Trophoblast cell (in vitro differentiated cells and primary cell): ENCODE results near the gene KMT2C.

Source experiments
- DNase-seq, 2 donors: peaks; one replicate each; pipeline ENCODE4 v3.0.0-alpha.2; 2016
- H2AFZ ChIP-seq: 2 replicates; pipeline ENCODE4 v1.6.1; 2013; ENCODE audit warnings: low read length, moderate library complexity, mild to moderate bottlenecking; ENCODE audit not compliant: insufficient read depth, poor library complexity
- H2AK5ac ChIP-seq: 2 replicates; pipeline ENCODE4 v1.6.1; 2013; ENCODE audit warnings: mild to moderate bottlenecking, low read length
- H2BK120ac ChIP-seq: 2 replicates; pipeline ENCODE4 v1.6.1; 2013; ENCODE audit warnings: low read length, mild to moderate bottlenecking, moderate library complexity; ENCODE audit not compliant: insufficient read depth, poor library complexity
- H2BK12ac ChIP-seq: 2 replicates; pipeline ENCODE4 v1.6.1; 2013; ENCODE audit warnings: mild to moderate bottlenecking, low read length, moderate library complexity
- H2BK5ac ChIP-seq: 2 replicates; pipeline ENCODE4 v1.6.1; 2013; ENCODE audit warnings: low read length, low read depth, moderate library complexity, mild to moderate bottlenecking; ENCODE audit not compliant: poor library complexity
- H3K14ac ChIP-seq: 2 replicates; pipeline ENCODE4 v1.6.1; 2013; ENCODE audit warnings: mild to moderate bottlenecking, low read length
- H3K18ac ChIP-seq: 2 replicates; pipeline ENCODE4 v1.6.1; 2013; ENCODE audit warnings: mild to moderate bottlenecking, low read length
- H3K23ac ChIP-seq: 2 replicates; pipeline ENCODE4 v1.6.1; 2013; ENCODE audit warnings: low read length
- H3K27ac ChIP-seq: 2 replicates; pipeline ENCODE4 v1.5.1; 2013; ENCODE audit warnings: low read depth, mild to moderate bottlenecking, inconsistent platforms, low read length, moderate library complexity
- H3K27me3 ChIP-seq: 2 replicates; pipeline ENCODE4 v1.6.1; 2013; ENCODE audit warnings: inconsistent platforms, mild to moderate bottlenecking, low read length, moderate library complexity; ENCODE audit not compliant: insufficient read depth
- H3K36me3 ChIP-seq, 2 experiments: 1 replicate in 1 of 2; 2 replicates in 1 of 2; pipeline ENCODE4 v1.6.1; 2013; ENCODE audit warnings: low read length in 2 of 2, mild to moderate bottlenecking in 2 of 2, moderate library complexity in 1 of 2; ENCODE audit not compliant: insufficient read depth in 2 of 2, control insufficient read depth in 1 of 2
- H3K4ac ChIP-seq: 2 replicates; pipeline ENCODE4 v1.6.1; 2013; ENCODE audit warnings: low read depth, mild to moderate bottlenecking, low read length, moderate library complexity
- H3K4me1 ChIP-seq, 2 experiments: 1 replicate in 1 of 2; 2 replicates in 1 of 2; pipeline ENCODE4 v1.6.1; 2013; ENCODE audit warnings: low read length in 2 of 2, mild to moderate bottlenecking in 2 of 2, moderate library complexity in 1 of 2; ENCODE audit not compliant: insufficient read depth in 2 of 2, control insufficient read depth in 1 of 2
- H3K4me2 ChIP-seq: 2 replicates; pipeline ENCODE4 v1.6.1; 2013; ENCODE audit warnings: inconsistent platforms, mild to moderate bottlenecking, low read length, moderate library complexity
- H3K4me3 ChIP-seq: 2 replicates; pipeline ENCODE4 v1.5.1; 2013; ENCODE audit warnings: mild to moderate bottlenecking, low read depth, low read length, inconsistent platforms
- H3K79me1 ChIP-seq: one replicate; pipeline ENCODE4 v1.6.1; 2013; ENCODE audit warnings: low read length
- H3K79me2 ChIP-seq: 2 replicates; pipeline ENCODE4 v1.6.1; 2013; ENCODE audit warnings: low read length, mild to moderate bottlenecking; ENCODE audit not compliant: control insufficient read depth, insufficient read depth, poor library complexity
- H3K9ac ChIP-seq: 2 replicates; pipeline ENCODE4 v1.6.1; 2013; ENCODE audit warnings: mild to moderate bottlenecking, low read length
- H3K9me3 ChIP-seq: 2 replicates; pipeline ENCODE4 v1.6.1; 2013; ENCODE audit warnings: low read depth, mild to moderate bottlenecking, control low read depth, inconsistent platforms, low read length; ENCODE audit not compliant: insufficient read depth
- H4K12ac ChIP-seq: 2 replicates; pipeline ENCODE4 v1.6.1; 2013; ENCODE audit warnings: low read depth, mild to moderate bottlenecking, low read length, moderate library complexity
- H4K8ac ChIP-seq: 2 replicates; pipeline ENCODE4 v1.6.1; 2013; ENCODE audit warnings: low read depth, mild to moderate bottlenecking, low read length, moderate library complexity
- H4K91ac ChIP-seq: one replicate; pipeline ENCODE4 v1.6.1; 2013; ENCODE audit warnings: low read depth, mild to moderate bottlenecking, low read length, moderate library complexity
- WGBS: extraction: QIAGEN DNeasy Blood & Tissue Kit; methylation state at CpG from one replicate; pipeline ENCODE4 v1.1.7; 2013; ENCODE audit warnings: missing lambda C conversion rate; ENCODE audit not compliant: insufficient read length, insufficient coverage; ENCODE audit errors: extremely low coverage; 5-methylcytosine and 5-hydroxymethylcytosine counted together

The KMT2C gene

DNA sequence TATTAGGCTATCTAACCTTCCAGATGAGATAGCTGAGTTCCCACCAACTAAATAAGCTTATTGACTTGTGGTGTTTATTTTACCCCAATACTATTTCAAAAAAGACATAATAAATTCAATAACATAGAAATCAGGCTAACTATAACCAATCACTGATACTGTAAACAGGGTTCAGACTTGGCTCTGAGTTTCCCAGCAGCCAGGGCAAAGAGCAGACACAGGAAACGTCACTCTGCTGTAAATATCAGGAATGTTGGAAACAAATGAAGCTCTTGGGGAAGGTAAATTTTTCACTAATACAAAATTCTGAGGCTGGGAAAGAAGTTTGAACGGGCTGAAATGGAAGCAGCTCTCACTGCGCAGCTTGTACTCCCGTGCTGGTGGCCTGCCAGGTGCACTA, 295.7 kb downstream of the KMT2C start:
- Histone ChIP-seq H2AK5ac (no peak overlapping the region), H3K27ac (no peak overlapping the region), H3K23ac (no peak overlapping the region), H3K18ac (no peak overlapping the region), H3K4me3 (no peak overlapping the region), H3K27me3 (no peaks in the 10 kb centered on the region), H3K79me1 (peaks cover 5% of the 10 kb centered on the region), H3K14ac (no peak overlapping the region), H4K8ac (no peak overlapping the region), H3K4me1 (peaks cover 23 to 24% of the 10 kb centered on the region in 2 experiments), H2BK12ac (no peak overlapping the region), H3K4me2 (no peak overlapping the region), H2BK5ac (no peak overlapping the region), H3K36me3 (peaks cover 18 to 34% of the 10 kb centered on the region in 2 experiments), H4K12ac (no peak overlapping the region), H4K91ac (no peak overlapping the region), H3K79me2 (no peaks in the 10 kb centered on the region), H3K9ac (no peak overlapping the region), H2BK120ac (no peak overlapping the region), H3K4ac (no peak overlapping the region), H3K9me3 (peaks cover 4% of the 10 kb centered on the region), H2AFZ (no peak overlapping the region)
- no CpG with 5 or more reads among the region's 4 CpGs for WGBS
- DNase-seq, result no peak

DNA sequence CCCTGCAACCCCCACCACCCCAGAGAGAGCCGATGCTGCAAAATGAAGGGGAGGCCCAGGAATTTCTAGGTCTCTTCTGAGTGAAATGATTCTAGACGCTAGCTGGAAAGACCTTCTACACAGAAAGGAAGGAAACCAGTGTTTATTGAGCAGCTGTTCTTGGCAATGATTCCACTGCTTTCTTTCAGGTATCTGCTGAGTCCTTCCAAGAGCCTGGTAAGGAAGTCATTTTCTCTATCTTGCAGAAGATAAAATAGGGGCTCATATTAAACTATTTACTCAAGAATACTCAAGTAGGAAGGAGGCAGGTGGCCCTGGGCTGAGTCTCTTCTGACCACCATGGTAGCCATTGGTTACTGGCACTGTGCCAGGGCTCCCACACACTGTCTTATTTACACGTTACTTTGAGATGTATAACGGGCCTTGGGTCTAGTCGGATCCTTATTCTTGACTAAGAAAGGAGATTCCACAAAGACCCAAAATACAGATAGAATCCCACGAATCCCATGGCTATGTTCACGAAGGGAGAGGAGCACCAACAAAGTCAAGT, 298.3 kb downstream of the KMT2C start:
- Histone ChIP-seq H2AK5ac (no peak overlapping the region), H3K4ac (no peak overlapping the region), H3K79me2 (no peaks in the 10 kb centered on the region), H4K12ac (no peak overlapping the region), H3K18ac (no peak overlapping the region), H4K8ac (no peak overlapping the region), H4K91ac (no peak overlapping the region), H3K4me3 (no peak overlapping the region), H3K36me3 (peaks cover 26 to 39% of the 10 kb centered on the region in 2 experiments), H3K14ac (no peak overlapping the region), H2AFZ (no peak overlapping the region), H3K9me3 (peaks cover 4% of the 10 kb centered on the region), H3K4me2 (no peak overlapping the region), H2BK12ac (no peak overlapping the region), H3K23ac (no peak overlapping the region), H3K79me1 (peaks cover 5% of the 10 kb centered on the region), H3K4me1 (peaks cover 13 to 15% of the 10 kb centered on the region in 2 experiments), H2BK5ac (no peak overlapping the region), H2BK120ac (no peak overlapping the region), H3K27me3 (no peaks in the 10 kb centered on the region), H3K27ac (peak overlapping the region; percentile 82), H3K9ac (no peak overlapping the region)
- no peak for DNase-seq
- WGBS, result no CpG with 5 or more reads among the region's 7 CpGs

DNA sequence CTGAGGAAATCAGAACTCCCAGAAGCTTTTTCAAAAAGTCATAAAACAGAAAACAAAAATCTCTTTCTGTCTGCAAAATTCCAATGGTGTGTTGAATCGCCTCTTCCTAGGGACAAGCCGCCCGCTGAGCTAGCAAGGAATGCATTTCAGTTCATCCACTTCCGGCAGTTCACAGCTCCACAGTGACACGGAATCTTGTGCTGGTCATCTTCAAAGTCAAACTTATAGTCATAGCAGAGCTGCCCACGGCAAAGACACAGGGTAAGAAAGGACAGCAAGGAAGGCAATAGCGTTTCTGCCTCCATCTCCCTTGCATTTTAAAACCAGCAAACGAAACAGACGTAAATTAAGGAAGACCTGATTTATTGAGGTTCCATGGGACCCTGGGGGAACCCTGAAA, 299.1 kb downstream of the KMT2C start:
- Histone ChIP-seq H2AFZ (no peak overlapping the region), H3K23ac (no peak overlapping the region), H2BK12ac (no peak overlapping the region), H3K79me1 (peaks cover 5% of the 10 kb centered on the region), H3K79me2 (no peaks in the 10 kb centered on the region), H3K9me3 (peaks cover 4% of the 10 kb centered on the region), H3K36me3 (peaks cover 33 to 46% of the 10 kb centered on the region in 2 experiments), H2AK5ac (no peak overlapping the region), H4K91ac (no peak overlapping the region), H3K18ac (no peak overlapping the region), H2BK120ac (peak overlapping the region; percentile 19), H2BK5ac (peak overlapping the region; percentile 50), H4K12ac (no peak overlapping the region), H3K14ac (no peak overlapping the region), H3K4me3 (no peak overlapping the region), H3K4me2 (peak overlapping the region; percentile 45), H3K27ac (peak overlapping the region; percentile 96), H3K4me1 (peaks cover 13 to 15% of the 10 kb centered on the region in 2 experiments), H4K8ac (no peak overlapping the region), H3K4ac (no peak overlapping the region), H3K9ac (no peak overlapping the region), H3K27me3 (no peaks in the 10 kb centered on the region)
- DNase-seq, result peak; percentile 28 to 43
- no CpG with 5 or more reads among the region's 9 CpGs for WGBS

- no peak for DNase-seq
- WGBS, result no CpG with 5 or more reads among the region's 13 CpGs
- Histone ChIP-seq H3K79me2 (no peaks in the 10 kb centered on the region), H3K18ac (peak overlapping the region; percentile 2), H3K36me3 (peaks cover 41 to 52% of the 10 kb centered on the region in 2 experiments), H4K8ac (no peak overlapping the region), H2AFZ (no peak overlapping the region), H3K4ac (no peak overlapping the region), H2BK12ac (no peak overlapping the region), H3K9ac (no peak overlapping the region), H2BK120ac (no peak overlapping the region), H2BK5ac (no peak overlapping the region), H2AK5ac (no peak overlapping the region), H3K23ac (no peak overlapping the region), H3K4me2 (no peak overlapping the region), H3K4me3 (no peak overlapping the region), H3K27me3 (no peaks in the 10 kb centered on the region), H3K14ac (no peak overlapping the region), H4K91ac (no peak overlapping the region), H4K12ac (no peak overlapping the region), H3K79me1 (peaks cover 5% of the 10 kb centered on the region), H3K4me1 (peaks cover 13 to 15% of the 10 kb centered on the region in 2 experiments), H3K9me3 (peaks cover 2% of the 10 kb centered on the region), H3K27ac (no peak overlapping the region)
Measured at GRCh38 chr7:152133804-152134203, 302.0 kb downstream of the KMT2C start.
